ENCODE measurements around the gene TRA2A. TPM values are rescaled to one million over a fixed set of nuclear protein-coding genes. Genes with fewer than 3 reads are reported as not detected.
A peak's percentile ranks its signal among the peaks of the same experiment; 100 is the strongest.

Gene TRA2A
- total and polyA plus RNA-seq, 2 of the 13 experiments (the other 11 are each of a cell fraction or from before 2014, with no cell fraction given), result 39.1 to 41.6 TPM

DNA sequence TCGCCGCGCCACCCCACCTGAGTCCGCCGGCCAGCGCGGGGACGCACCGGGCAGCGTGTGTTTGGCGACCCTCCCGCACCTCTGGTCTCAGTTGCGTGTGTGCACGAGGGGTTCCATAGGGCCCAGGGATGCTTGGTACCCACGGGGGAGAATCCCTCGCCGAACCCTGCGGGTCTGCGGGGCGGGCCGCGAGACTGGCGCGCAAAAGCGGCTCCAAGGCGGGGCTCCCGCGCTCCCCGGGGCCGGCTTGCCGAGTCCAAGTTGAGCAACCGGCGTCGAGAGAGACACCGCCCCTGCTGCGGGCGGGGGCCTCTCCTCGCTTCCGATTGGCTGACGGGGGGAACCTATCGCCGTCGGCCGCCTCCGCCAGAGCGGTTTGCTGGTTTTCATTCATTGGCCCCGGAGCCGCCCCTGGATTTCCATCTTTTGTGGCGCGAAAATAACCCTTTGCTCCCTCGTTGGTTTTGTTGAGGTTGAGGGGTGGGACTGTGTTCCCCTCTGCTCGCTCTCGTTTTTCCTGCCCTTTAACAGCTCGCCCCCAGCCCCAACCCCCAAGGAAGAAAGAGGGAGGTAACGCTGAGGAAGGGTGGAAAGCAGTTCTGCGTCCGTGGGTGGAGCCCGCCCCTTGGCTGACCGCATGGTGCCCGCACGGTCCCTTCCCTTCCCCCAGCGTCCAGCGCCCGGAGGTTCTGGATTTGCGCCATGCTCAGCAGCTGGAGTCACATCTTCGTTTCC is 57.5 kb downstream of the TRA2A start (continued):
- TF ChIP-seq SCMH1 (CRISPR knock-in tag; IDR thresholded peaks at IDR 0.05; ENCODE audit: borderline replicate concordance), result no peak
- no peak; the same call in 1 of the 2 replicates for TF ChIP-seq ZNF891 (CRISPR knock-in tag; IDR thresholded peaks at IDR 0.05)
- TF ChIP-seq, protein P1, sequence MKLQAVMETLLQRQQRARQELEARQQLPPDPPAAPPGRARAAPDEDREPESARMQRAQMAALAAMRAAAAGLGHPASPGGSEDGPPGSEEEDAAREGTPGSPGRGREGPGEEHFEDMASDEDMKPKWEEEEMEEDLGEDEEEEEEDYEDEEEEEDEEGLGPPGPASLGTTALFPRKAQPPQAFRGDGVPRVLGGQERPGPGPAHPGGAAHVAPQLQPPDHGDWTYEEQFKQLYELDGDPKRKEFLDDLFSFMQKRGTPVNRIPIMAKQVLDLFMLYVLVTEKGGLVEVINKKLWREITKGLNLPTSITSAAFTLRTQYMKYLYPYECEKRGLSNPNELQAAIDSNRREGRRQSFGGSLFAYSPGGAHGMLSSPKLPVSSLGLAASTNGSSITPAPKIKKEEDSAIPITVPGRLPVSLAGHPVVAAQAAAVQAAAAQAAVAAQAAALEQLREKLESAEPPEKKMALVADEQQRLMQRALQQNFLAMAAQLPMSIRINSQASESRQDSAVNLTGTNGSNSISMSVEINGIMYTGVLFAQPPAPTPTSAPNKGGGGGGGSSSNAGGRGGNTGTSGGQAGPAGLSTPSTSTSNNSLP (IDR thresholded peaks at IDR 0.05; ENCODE audit: low read depth, low read length), result 0 out of 2 replicates have a peak, but pooled peaks have one; percentile 7
- TF ChIP-seq, protein P2, sequence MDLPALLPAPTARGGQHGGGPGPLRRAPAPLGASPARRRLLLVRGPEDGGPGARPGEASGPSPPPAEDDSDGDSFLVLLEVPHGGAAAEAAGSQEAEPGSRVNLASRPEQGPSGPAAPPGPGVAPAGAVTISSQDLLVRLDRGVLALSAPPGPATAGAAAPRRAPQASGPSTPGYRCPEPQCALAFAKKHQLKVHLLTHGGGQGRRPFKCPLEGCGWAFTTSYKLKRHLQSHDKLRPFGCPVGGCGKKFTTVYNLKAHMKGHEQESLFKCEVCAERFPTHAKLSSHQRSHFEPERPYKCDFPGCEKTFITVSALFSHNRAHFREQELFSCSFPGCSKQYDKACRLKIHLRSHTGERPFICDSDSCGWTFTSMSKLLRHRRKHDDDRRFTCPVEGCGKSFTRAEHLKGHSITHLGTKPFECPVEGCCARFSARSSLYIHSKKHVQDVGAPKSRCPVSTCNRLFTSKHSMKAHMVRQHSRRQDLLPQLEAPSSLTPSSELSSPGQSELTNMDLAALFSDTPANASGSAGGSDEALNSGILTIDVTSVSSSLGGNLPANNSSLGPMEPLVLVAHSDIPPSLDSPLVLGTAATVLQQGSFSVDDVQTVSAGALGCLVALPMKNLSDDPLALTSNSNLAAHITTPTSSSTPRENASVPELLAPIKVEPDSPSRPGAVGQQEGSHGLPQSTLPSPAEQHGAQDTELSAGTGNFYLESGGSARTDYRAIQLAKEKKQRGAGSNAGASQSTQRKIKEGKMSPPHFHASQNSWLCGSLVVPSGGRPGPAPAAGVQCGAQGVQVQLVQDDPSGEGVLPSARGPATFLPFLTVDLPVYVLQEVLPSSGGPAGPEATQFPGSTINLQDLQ (CRISPR knock-in tag; IDR thresholded peaks at IDR 0.05), result peak; percentile 85
- peak; percentile 83; the same call in 1 of the 2 replicates for TF ChIP-seq ZSCAN12 (CRISPR knock-in tag; IDR thresholded peaks at IDR 0.05)
- TF ChIP-seq, protein P3, sequence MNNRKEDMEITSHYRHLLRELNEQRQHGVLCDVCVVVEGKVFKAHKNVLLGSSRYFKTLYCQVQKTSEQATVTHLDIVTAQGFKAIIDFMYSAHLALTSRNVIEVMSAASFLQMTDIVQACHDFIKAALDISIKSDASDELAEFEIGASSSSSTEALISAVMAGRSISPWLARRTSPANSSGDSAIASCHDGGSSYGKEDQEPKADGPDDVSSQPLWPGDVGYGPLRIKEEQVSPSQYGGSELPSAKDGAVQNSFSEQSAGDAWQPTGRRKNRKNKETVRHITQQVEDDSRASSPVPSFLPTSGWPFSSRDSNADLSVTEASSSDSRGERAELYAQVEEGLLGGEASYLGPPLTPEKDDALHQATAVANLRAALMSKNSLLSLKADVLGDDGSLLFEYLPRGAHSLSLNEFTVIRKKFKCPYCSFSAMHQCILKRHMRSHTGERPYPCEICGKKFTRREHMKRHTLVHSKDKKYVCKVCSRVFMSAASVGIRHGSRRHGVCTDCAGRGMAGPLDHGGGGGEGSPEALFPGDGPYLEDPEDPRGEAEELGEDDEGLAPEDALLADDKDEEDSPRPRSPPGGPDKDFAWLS (CRISPR knock-in tag; IDR thresholded peaks at IDR 0.05; ENCODE audit: borderline replicate concordance), result 0 out of 2 replicates have a peak, but pooled peaks have one; percentile 24
- peak; percentile 17; the same call in 1 of the 2 replicates for TF ChIP-seq ETV5 (CRISPR knock-in tag; IDR thresholded peaks at IDR 0.05; ENCODE audit: borderline replicate concordance)
- no peak for TF ChIP-seq MAFF (IDR thresholded peaks at IDR 0.05; ENCODE audit: low read depth, low read length)
- peak; percentile 74; the same call in 1 of the 2 replicates for TF ChIP-seq ISX (CRISPR knock-in tag; conservative IDR thresholded peaks at IDR 0.05)
- no peak; the same call in 1 of the 2 replicates for TF ChIP-seq KDM3A (CRISPR knock-in tag; IDR thresholded peaks at IDR 0.05; ENCODE audit: low read depth)
- TF ChIP-seq ZNF768 (CRISPR knock-in tag; IDR thresholded peaks at IDR 0.05), result peak; percentile 46; the same call in 1 of the 2 replicates
- TF ChIP-seq, protein P4, sequence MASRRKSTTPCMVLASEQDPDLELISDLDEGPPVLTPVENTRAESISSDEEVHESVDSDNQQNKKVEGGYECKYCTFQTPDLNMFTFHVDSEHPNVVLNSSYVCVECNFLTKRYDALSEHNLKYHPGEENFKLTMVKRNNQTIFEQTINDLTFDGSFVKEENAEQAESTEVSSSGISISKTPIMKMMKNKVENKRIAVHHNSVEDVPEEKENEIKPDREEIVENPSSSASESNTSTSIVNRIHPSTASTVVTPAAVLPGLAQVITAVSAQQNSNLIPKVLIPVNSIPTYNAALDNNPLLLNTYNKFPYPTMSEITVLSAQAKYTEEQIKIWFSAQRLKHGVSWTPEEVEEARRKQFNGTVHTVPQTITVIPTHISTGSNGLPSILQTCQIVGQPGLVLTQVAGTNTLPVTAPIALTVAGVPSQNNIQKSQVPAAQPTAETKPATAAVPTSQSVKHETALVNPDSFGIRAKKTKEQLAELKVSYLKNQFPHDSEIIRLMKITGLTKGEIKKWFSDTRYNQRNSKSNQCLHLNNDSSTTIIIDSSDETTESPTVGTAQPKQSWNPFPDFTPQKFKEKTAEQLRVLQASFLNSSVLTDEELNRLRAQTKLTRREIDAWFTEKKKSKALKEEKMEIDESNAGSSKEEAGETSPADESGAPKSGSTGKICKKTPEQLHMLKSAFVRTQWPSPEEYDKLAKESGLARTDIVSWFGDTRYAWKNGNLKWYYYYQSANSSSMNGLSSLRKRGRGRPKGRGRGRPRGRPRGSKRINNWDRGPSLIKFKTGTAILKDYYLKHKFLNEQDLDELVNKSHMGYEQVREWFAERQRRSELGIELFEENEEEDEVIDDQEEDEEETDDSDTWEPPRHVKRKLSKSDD (CRISPR knock-in tag; IDR thresholded peaks at IDR 0.05; ENCODE audit: low read depth), result peak; percentile 59
- TF ChIP-seq ZNF282 (IDR thresholded peaks at IDR 0.05; ENCODE audit: partially characterized antibody), result no peak
- TF ChIP-seq, protein P5, sequence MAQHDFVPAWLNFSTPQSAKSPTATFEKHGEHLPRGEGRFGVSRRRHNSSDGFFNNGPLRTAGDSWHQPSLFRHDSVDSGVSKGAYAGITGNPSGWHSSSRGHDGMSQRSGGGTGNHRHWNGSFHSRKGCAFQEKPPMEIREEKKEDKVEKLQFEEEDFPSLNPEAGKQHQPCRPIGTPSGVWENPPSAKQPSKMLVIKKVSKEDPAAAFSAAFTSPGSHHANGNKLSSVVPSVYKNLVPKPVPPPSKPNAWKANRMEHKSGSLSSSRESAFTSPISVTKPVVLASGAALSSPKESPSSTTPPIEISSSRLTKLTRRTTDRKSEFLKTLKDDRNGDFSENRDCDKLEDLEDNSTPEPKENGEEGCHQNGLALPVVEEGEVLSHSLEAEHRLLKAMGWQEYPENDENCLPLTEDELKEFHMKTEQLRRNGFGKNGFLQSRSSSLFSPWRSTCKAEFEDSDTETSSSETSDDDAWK (CRISPR knock-in tag; IDR thresholded peaks at IDR 0.05), result no peak
- TF ChIP-seq ZNF3 (CRISPR knock-in tag; IDR thresholded peaks at IDR 0.05), result no peak
- no peak for TF ChIP-seq JUND (CRISPR knock-in tag; IDR thresholded peaks at IDR 0.05)
- no peak; the same call in 1 of the 2 replicates for TF ChIP-seq TBX3 (IDR thresholded peaks at IDR 0.05; ENCODE audit: borderline replicate concordance)
- no peak for TF ChIP-seq ZFP82 (CRISPR knock-in tag; IDR thresholded peaks at IDR 0.05; ENCODE audit: borderline replicate concordance)
- no peak for TF ChIP-seq ZNF333 (CRISPR knock-in tag; IDR thresholded peaks at IDR 0.05; ENCODE audit: borderline replicate concordance)

All from HepG2 (cell line).